OCI-LY3 (cell line): ENCODE measurements around the gene KLK2.

Experiments
- EZH2phosphoT487 ChIP-seq: fragments of 200-600 bp; shearing (Covaris generic); IDR thresholded peaks from 2 replicates; pipeline ENCODE4 v1.6.1; 2018; ENCODE audit warnings: antibody characterized with exemption, mixed run types, low read depth
- TF ChIP-seq, protein P1 (sequence below): fragments of 200-600, 300-600 bp; sonication (generic); IDR thresholded peaks from 2 replicates; pipeline ENCODE4 v1.5.1; 2014; ENCODE audit warnings: antibody characterized with exemption, low read length, low read depth

DNA sequence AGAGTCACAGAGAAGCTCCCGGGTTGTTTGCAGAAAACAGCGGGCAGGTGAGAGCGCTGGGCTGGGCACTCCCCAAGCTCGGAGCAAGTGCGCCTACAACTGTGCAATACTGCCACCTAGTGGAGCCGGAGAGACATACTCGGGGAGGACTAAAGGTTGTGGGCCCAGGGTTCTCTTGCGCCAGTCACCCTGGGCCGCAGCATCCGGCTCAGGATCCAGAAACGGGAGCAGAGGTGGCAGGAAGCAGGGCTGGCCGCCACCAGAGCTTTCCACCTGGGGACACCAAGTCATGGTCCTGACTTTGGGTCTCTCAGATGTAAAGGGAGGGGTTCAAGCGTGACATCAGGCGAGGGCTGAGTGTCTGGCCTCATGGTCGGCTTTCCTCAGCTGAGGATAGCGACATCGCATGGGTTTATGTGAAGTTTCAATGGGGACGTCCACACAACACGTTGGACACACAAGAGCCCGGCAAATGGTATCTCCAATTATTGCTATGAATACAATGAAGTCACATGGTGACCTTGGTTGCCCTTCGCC is 49.1 kb downstream of the KLK2 start:
- TF ChIP-seq, protein P1, sequence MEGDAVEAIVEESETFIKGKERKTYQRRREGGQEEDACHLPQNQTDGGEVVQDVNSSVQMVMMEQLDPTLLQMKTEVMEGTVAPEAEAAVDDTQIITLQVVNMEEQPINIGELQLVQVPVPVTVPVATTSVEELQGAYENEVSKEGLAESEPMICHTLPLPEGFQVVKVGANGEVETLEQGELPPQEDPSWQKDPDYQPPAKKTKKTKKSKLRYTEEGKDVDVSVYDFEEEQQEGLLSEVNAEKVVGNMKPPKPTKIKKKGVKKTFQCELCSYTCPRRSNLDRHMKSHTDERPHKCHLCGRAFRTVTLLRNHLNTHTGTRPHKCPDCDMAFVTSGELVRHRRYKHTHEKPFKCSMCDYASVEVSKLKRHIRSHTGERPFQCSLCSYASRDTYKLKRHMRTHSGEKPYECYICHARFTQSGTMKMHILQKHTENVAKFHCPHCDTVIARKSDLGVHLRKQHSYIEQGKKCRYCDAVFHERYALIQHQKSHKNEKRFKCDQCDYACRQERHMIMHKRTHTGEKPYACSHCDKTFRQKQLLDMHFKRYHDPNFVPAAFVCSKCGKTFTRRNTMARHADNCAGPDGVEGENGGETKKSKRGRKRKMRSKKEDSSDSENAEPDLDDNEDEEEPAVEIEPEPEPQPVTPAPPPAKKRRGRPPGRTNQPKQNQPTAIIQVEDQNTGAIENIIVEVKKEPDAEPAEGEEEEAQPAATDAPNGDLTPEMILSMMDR = peak; percentile 98
- no peak for TF ChIP-seq EZH2phosphoT487
